NCI-H1048 (cell line): Measurements from ENCODE around the gene NIPSNAP3A.
A peak's percentile ranks its signal among the peaks of the same experiment; 100 is the strongest.
"Not testable (repeated sequence)": the region's sequence is repeated elsewhere in the genome, so short reads cannot be mapped to it uniquely, and the experiment has no call there.

Experiments used
- DNase-seq: peaks from one replicate; lab custom pipeline; 2025; lab: John Stamatoyannopoulos, UW

Gene NIPSNAP3A

GRCh38 chr9:104747565-104748358, at the start of gene NIPSNAP3A:
NIPSNAP3A (plus strand) TSS chr9:104747683; CDS start chr9:104747793, 110 bp downstream.
- peak; percentile 73 for DNase-seq

GRCh38 chr9:104700306-104700705, 47.2 kb upstream of the NIPSNAP3A start:
- DNase-seq, result no peak

GRCh38 chr9:104708737-104709136, 38.7 kb upstream of the NIPSNAP3A start:
- DNase-seq, result not testable (repeated sequence)

- DNase-seq, result no peak
These were observed 35.9 kb upstream of the NIPSNAP3A start for GRCh38 chr9:104711604-104712003.

- DNase-seq, result no peak
These were observed 22.5 kb upstream of the NIPSNAP3A start for GRCh38 chr9:104725014-104725413.

GRCh38 chr9:104738452-104738851, 9.0 kb upstream of the NIPSNAP3A start:
- no peak for DNase-seq

GRCh38 chr9:104740621-104741020, 6.9 kb upstream of the NIPSNAP3A start:
- DNase-seq, result peak; percentile 9

GRCh38 chr9:104743376-104743985, 4.0 kb upstream of the NIPSNAP3A start:
- peak; percentile 30 for DNase-seq

GRCh38 chr9:104745852-104746251, 1.6 kb upstream of the NIPSNAP3A start:
- no peak for DNase-seq

GRCh38 chr9:104746285-104746684, 1.2 kb upstream of the NIPSNAP3A start:
- DNase-seq, result no peak

GRCh38 chr9:104746798-104747197, 685 bp upstream of the NIPSNAP3A start:
- no peak for DNase-seq

GRCh38 chr9:104747245-104747564, 278 bp upstream of the NIPSNAP3A start:
- no peak for DNase-seq

- DNase-seq, result no peak
These were observed 1.0 kb downstream of the NIPSNAP3A start for GRCh38 chr9:104748359-104749031.

GRCh38 chr9:104750185-104750767, 2.8 kb downstream of the NIPSNAP3A start:
- no peak for DNase-seq

GRCh38 chr9:104758974-104759373, 11.5 kb downstream of the NIPSNAP3A start:
- DNase-seq, result no peak

- DNase-seq, result no peak
These were observed 17.7 kb downstream of the NIPSNAP3A start for GRCh38 chr9:104765138-104765537.

GRCh38 chr9:104766025-104766424, 18.5 kb downstream of the NIPSNAP3A start:
- DNase-seq, result no peak

GRCh38 chr9:104767507-104767906, 20.0 kb downstream of the NIPSNAP3A start:
- DNase-seq, result no peak

- not testable (repeated sequence) for DNase-seq
These were observed 21.5 kb downstream of the NIPSNAP3A start for GRCh38 chr9:104769029-104769428.

- no peak for DNase-seq
These were observed 22.2 kb downstream of the NIPSNAP3A start for GRCh38 chr9:104769655-104770054.

- DNase-seq, result no peak
These were observed 25.4 kb downstream of the NIPSNAP3A start for GRCh38 chr9:104772714-104773510.

- no peak for DNase-seq
These were observed 26.6 kb downstream of the NIPSNAP3A start for GRCh38 chr9:104774132-104774531.
